Astrocyte (in vitro differentiated cells and primary cell): ENCODE results near the gene AOC3. TPM values are rescaled to one million over a fixed set of nuclear protein-coding genes. Genes with fewer than 3 reads are reported as not detected.
"Not testable (repeated sequence)": the region's sequence is repeated elsewhere in the genome, so short reads cannot be mapped to it uniquely, and the experiment has no call there.

Experiments
- DNase-seq: peaks from one replicate; pipeline ENCODE4 v3.0.0-alpha.2; 2010; ENCODE audit warnings: low read depth
- FAIRE-seq: peaks from 2 replicates; lab custom pipeline; 2011; peaks lifted over from hg19 to GRCh38; lab: Jason Lieb, UNC
- H2AFZ ChIP-seq: 2 replicates; pipeline ENCODE4 v1.6.0; 2012; ENCODE audit warnings: low read depth, low read length, inconsistent platforms
- H3K27ac ChIP-seq: 2 replicates; pipeline ENCODE4 v1.5.1; 2011; ENCODE audit warnings: low read depth, low read length, inconsistent platforms
- H3K27me3 ChIP-seq: 2 replicates; pipeline ENCODE4 v1.6.0; 2011; ENCODE audit warnings: low read length, inconsistent platforms; ENCODE audit not compliant: insufficient read depth
- H3K36me3 ChIP-seq: 2 replicates; pipeline ENCODE4 v1.5.1; 2011; ENCODE audit warnings: low read length, inconsistent platforms; ENCODE audit not compliant: insufficient read depth
- H3K4me1 ChIP-seq: 2 replicates; pipeline ENCODE4 v1.5.1; 2011; ENCODE audit warnings: low read length, inconsistent platforms; ENCODE audit not compliant: insufficient read depth
- H3K4me2 ChIP-seq: 2 replicates; pipeline ENCODE4 v1.6.0; 2012; ENCODE audit warnings: low read length, inconsistent platforms
- H3K4me3 ChIP-seq: 2 replicates; pipeline ENCODE4 v1.5.1; 2011; ENCODE audit warnings: low read depth, mild to moderate bottlenecking, low read length, inconsistent platforms; ENCODE audit not compliant: insufficient read depth
- H3K79me2 ChIP-seq: 2 replicates; pipeline ENCODE4 v1.6.0; 2012; ENCODE audit warnings: mild to moderate bottlenecking, low read length, inconsistent platforms; ENCODE audit not compliant: insufficient read depth
- H3K9ac ChIP-seq: 2 replicates; pipeline ENCODE4 v1.6.0; 2012; ENCODE audit warnings: mild to moderate bottlenecking, low read length, inconsistent platforms
- H3K9me3 ChIP-seq: 2 replicates; pipeline ENCODE4 v1.5.1; 2012; ENCODE audit warnings: low read depth, mild to moderate bottlenecking, low read length, inconsistent platforms; ENCODE audit not compliant: insufficient read depth
- H4K20me1 ChIP-seq: 2 replicates; pipeline ENCODE4 v1.6.0; 2012; ENCODE audit warnings: low read length, inconsistent platforms; ENCODE audit not compliant: insufficient read depth
- H3K27ac Mint-ChIP-seq: one replicate; pipeline ENCODE4 v1.8.0; 2021; ENCODE audit warnings: mild to moderate bottlenecking, mixed read lengths; ENCODE audit not compliant: unreplicated experiment
- H3K27me3 Mint-ChIP-seq: one replicate; pipeline ENCODE4 v1.8.0; 2021; ENCODE audit warnings: low read depth, mixed read lengths; ENCODE audit not compliant: unreplicated experiment
- H3K36me3 Mint-ChIP-seq: one replicate; pipeline ENCODE4 v1.8.0; 2021; ENCODE audit warnings: low read depth, mixed read lengths; ENCODE audit not compliant: unreplicated experiment
- H3K4me1 Mint-ChIP-seq: one replicate; pipeline ENCODE4 v1.8.0; 2021; ENCODE audit warnings: low read depth, mixed read lengths; ENCODE audit not compliant: unreplicated experiment
- H3K4me3 Mint-ChIP-seq: one replicate; pipeline ENCODE4 v1.8.0; 2021; ENCODE audit warnings: mild to moderate bottlenecking, moderate library complexity, mixed read lengths; ENCODE audit not compliant: unreplicated experiment
- H3K9me3 Mint-ChIP-seq: one replicate; pipeline ENCODE4 v1.8.0; 2021; ENCODE audit warnings: mild to moderate bottlenecking, mixed read lengths; ENCODE audit not compliant: unreplicated experiment
- CTCF ChIP-seq: IDR thresholded peaks from 2 replicates; pipeline ENCODE4 v1.5.1; 2011; ENCODE audit warnings: low read depth, mild to moderate bottlenecking, inconsistent platforms, low read length, moderate library complexity; ENCODE audit not compliant: insufficient read depth
- EZH2 ChIP-seq: IDR thresholded peaks from 2 replicates; pipeline ENCODE4 v1.6.1; 2012; ENCODE audit warnings: mild to moderate bottlenecking, low read length, inconsistent platforms; ENCODE audit not compliant: insufficient read depth
- total RNA-seq: library from RNA; stranded (reverse); gene quantifications from 2 replicates; pipeline ENCODE4 v1.2.1, GENCODE V29; 2021

The AOC3 gene
- total RNA-seq, 1 donor from 2014 or later: 1.1 TPM

GRCh38 chr17:42873315-42873714 lies 22.3 kb downstream of the AOC3 start:
- no peaks in the 10 kb centered on the region for H3K36me3 Mint-ChIP-seq
- FAIRE-seq: no peak
- no peak overlapping the region for H3K27ac Mint-ChIP-seq
- no peak overlapping the region for H3K9ac ChIP-seq
- H4K20me1 ChIP-seq: no peaks in the 10 kb centered on the region
- H3K27ac ChIP-seq: no peak overlapping the region
- H3K4me1 Mint-ChIP-seq: peaks cover 3% of the 10 kb centered on the region
- TF ChIP-seq EZH2 (no peak), CTCF (no peak)
- peaks cover 11% of the 10 kb centered on the region for H3K27me3 ChIP-seq
- no peaks in the 10 kb centered on the region for H3K79me2 ChIP-seq
- no peaks in the 10 kb centered on the region for H3K36me3 ChIP-seq
- no peak for DNase-seq
- H3K9me3 Mint-ChIP-seq: peaks cover 12% of the 10 kb centered on the region
- H3K9me3 ChIP-seq: peaks cover 5% of the 10 kb centered on the region
- H3K4me2 ChIP-seq: no peak overlapping the region
- no peak overlapping the region for H3K4me3 Mint-ChIP-seq
- no peak overlapping the region for H2AFZ ChIP-seq
- no peaks in the 10 kb centered on the region for H3K4me1 ChIP-seq
- H3K4me3 ChIP-seq: no peak overlapping the region
- H3K27me3 Mint-ChIP-seq: peaks cover 16% of the 10 kb centered on the region

- H3K27ac Mint-ChIP-seq, H3K36me3 ChIP-seq, H3K27ac ChIP-seq, H3K4me1 ChIP-seq, H2AFZ ChIP-seq, H3K9me3 ChIP-seq, H4K20me1 ChIP-seq, DNase-seq, H3K36me3 Mint-ChIP-seq, H3K4me2 ChIP-seq, H3K9ac ChIP-seq, H3K4me1 Mint-ChIP-seq, H3K4me3 Mint-ChIP-seq, FAIRE-seq, H3K79me2 ChIP-seq, H3K4me3 ChIP-seq: not testable (repeated sequence)
- H3K9me3 Mint-ChIP-seq: peaks cover 12% of the 10 kb centered on the region
- H3K27me3 ChIP-seq: peaks cover 16% of the 10 kb centered on the region
- peaks cover 20% of the 10 kb centered on the region for H3K27me3 Mint-ChIP-seq
These were observed 23.1 kb downstream of the AOC3 start for GRCh38 chr17:42873932-42874695.

- peaks cover 2% of the 10 kb centered on the region for H3K36me3 Mint-ChIP-seq
- no peak overlapping the region for H2AFZ ChIP-seq
- no peaks in the 10 kb centered on the region for H4K20me1 ChIP-seq
- no peaks in the 10 kb centered on the region for H3K79me2 ChIP-seq
- no peaks in the 10 kb centered on the region for H3K4me1 ChIP-seq
- no peak overlapping the region for H3K4me3 ChIP-seq
- no peak for DNase-seq
- H3K4me2 ChIP-seq: no peak overlapping the region
- H3K27ac Mint-ChIP-seq: no peak overlapping the region
- no peaks in the 10 kb centered on the region for H3K9me3 ChIP-seq
- H3K4me1 Mint-ChIP-seq: peaks cover 10% of the 10 kb centered on the region
- peaks cover 24% of the 10 kb centered on the region for H3K27me3 Mint-ChIP-seq
- FAIRE-seq: no peak
- H3K4me3 Mint-ChIP-seq: no peak overlapping the region
- H3K27ac ChIP-seq: no peak overlapping the region
- no peaks in the 10 kb centered on the region for H3K36me3 ChIP-seq
- peaks cover 17% of the 10 kb centered on the region for H3K27me3 ChIP-seq
- H3K9me3 Mint-ChIP-seq: peaks cover 3% of the 10 kb centered on the region
- no peak for TF ChIP-seq CTCF
- no peak for TF ChIP-seq EZH2
- H3K9ac ChIP-seq: no peak overlapping the region
These were observed 26.0 kb downstream of the AOC3 start for GRCh38 chr17:42877037-42877436.
